B cell (primary cell): ENCODE measurements around the gene VIPR2. TPM values are rescaled to one million over a fixed set of nuclear protein-coding genes. Genes with fewer than 3 reads are reported as not detected.

Experiments
- ATAC-seq: fragments of 200-7000 bp; cut with Tn5 transposase; one replicate; pipeline ENCODE4 v1.10.0; 2021; ENCODE audit warnings: low read depth, mild to moderate bottlenecking, moderate number of reproducible peaks, moderate library complexity
- CTCF ChIA-PET: fragments of 350-600 bp; sonication (Branson Sonifier 250); formaldehyde crosslinking; loops from one replicate; lab custom pipeline; 2021; ENCODE audit warnings: antibody characterized with exemption, inconsistent platforms; lab: Charles Lee
- POLR2A ChIA-PET: fragments of 350-600 bp; sonication (Branson Sonifier 250); formaldehyde crosslinking; loops from one replicate; lab custom pipeline; 2021; ENCODE audit warnings: antibody characterized with exemption; lab: Charles Lee
- DNase-seq: peaks from one replicate; pipeline ENCODE4 v3.0.0; 2013
- H2AFZ ChIP-seq: 2 replicates; pipeline ENCODE4 v1.6.1; 2012; ENCODE audit warnings: mild to moderate bottlenecking, low read depth, low read length; ENCODE audit not compliant: insufficient read depth, poor library complexity, severe bottlenecking
- H3K27ac ChIP-seq, 2 donors: 1 replicate in 1 of 2; 2 replicates in 1 of 2; pipeline ENCODE4 v1.5.1; 2012 to 2013; ENCODE audit warnings: low read length in 2 of 2, mild to moderate bottlenecking in 2 of 2, moderate library complexity in 1 of 2
- H3K27me3 ChIP-seq, 4 experiments: fragments of 200-600 bp in 1 of 4; sonication (generic) in 1 of 4; replicated peaks in 1 of 4; 1 replicate in 2 of 4; 2 replicates in 2 of 4; pipeline versions ENCODE4 v1.6.1 to v1.7.0; 2013 to 2016; ENCODE audit warnings: low read length in 3 of 4, mild to moderate bottlenecking in 2 of 4, mixed read lengths in 1 of 4, moderate library complexity in 1 of 4; ENCODE audit not compliant: insufficient read depth in 4 of 4, control insufficient read depth in 3 of 4; ENCODE audit errors: control extremely low read depth in 1 of 4
- H3K36me3 ChIP-seq, 2 experiments: replicated peaks in 1 of 2; 1 replicate in 1 of 2; 2 replicates in 1 of 2; pipeline versions ENCODE4 v1.6.1 to v1.7.1; 2013; ENCODE audit warnings: low read length in 1 of 2; ENCODE audit not compliant: insufficient read depth in 2 of 2, control insufficient read depth in 1 of 2; ENCODE audit errors: control extremely low read depth in 1 of 2, extremely low read depth in 1 of 2
- H3K4me1 ChIP-seq, 2 donors: fragments of 200-600 bp in 1 of 2; sonication (generic) in 1 of 2; 1 replicate in 1 of 2; 2 replicates in 1 of 2; pipeline versions ENCODE4 v1.5.1 to v1.6.1; 2013 to 2017; ENCODE audit warnings: low read length in 2 of 2; ENCODE audit not compliant: control insufficient read depth in 2 of 2, insufficient read depth in 2 of 2
- H3K4me2 ChIP-seq: replicated peaks from 2 replicates; pipeline ENCODE3; 2012; ENCODE audit warnings: mild to moderate bottlenecking, low read depth, low read length; ENCODE audit not compliant: poor library complexity, severe bottlenecking
- H3K4me3 ChIP-seq, 5 experiments: fragments of 200-600 bp in 1 of 5; sonication (generic) in 1 of 5; 1 replicate in 3 of 5; 2 replicates in 2 of 5; pipeline versions ENCODE4 v1.5.1 to v1.7.0; 2011 to 2016; ENCODE audit warnings: low read length in 4 of 5, mild to moderate bottlenecking in 4 of 5, low read depth in 2 of 5, control low read depth in 1 of 5, moderate library complexity in 1 of 5; ENCODE audit not compliant: insufficient read depth in 1 of 5; ENCODE audit errors: control extremely low read depth in 1 of 5, extremely low read depth in 1 of 5
- H3K79me2 ChIP-seq: fragments of 200-600 bp; sonication (generic); one replicate; pipeline ENCODE4 v1.6.0; 2016; ENCODE audit warnings: low read length; ENCODE audit not compliant: control insufficient read depth, insufficient read depth
- H3K9ac ChIP-seq: fragments of 200-600 bp; sonication (generic); 2 replicates; pipeline ENCODE4 v1.6.1; 2017; ENCODE audit warnings: mild to moderate bottlenecking, low read length, moderate library complexity
- H3K9me3 ChIP-seq, 3 donors: one replicate each; pipeline versions ENCODE4 v1.6.1 to v1.7.1; 2013; ENCODE audit warnings: low read length in 2 of 3; ENCODE audit not compliant: control insufficient read depth in 2 of 3, insufficient read depth in 1 of 3; ENCODE audit errors: control extremely low read depth in 1 of 3
- H4K20me1 ChIP-seq: 2 replicates; pipeline ENCODE4 v1.6.0; 2012; ENCODE audit warnings: mild to moderate bottlenecking, low read length; ENCODE audit not compliant: insufficient read depth, control insufficient read depth, poor library complexity, severe bottlenecking
- H3K27ac Mint-ChIP-seq: one replicate; pipeline ENCODE4 v1.8.0; 2021; ENCODE audit warnings: mixed read lengths
- H3K27me3 Mint-ChIP-seq: one replicate; pipeline ENCODE4 v1.8.0; 2021; ENCODE audit warnings: mixed read lengths
- H3K4me1 Mint-ChIP-seq: one replicate; pipeline ENCODE4 v1.8.0; 2021; ENCODE audit warnings: mixed read lengths
- H3K4me3 Mint-ChIP-seq: one replicate; pipeline ENCODE4 v1.8.0; 2021; ENCODE audit warnings: mixed read lengths
- H3K9me3 Mint-ChIP-seq: one replicate; pipeline ENCODE4 v1.8.0; 2022; ENCODE audit warnings: mixed read lengths; ENCODE audit not compliant: insufficient read depth
- EZH2 ChIP-seq: IDR thresholded peaks from 2 replicates; pipeline ENCODE4 v1.6.1; 2012; ENCODE audit warnings: borderline replicate concordance, low read depth, mild to moderate bottlenecking, moderate library complexity, low read length; ENCODE audit not compliant: insufficient read depth, poor library complexity, severe bottlenecking
- WGBS: methylation state at CpG from one replicate; pipeline ENCODE4 v1.1.5; 2013; ENCODE audit warnings: missing lambda C conversion rate; ENCODE audit not compliant: insufficient coverage; 5-methylcytosine and 5-hydroxymethylcytosine counted together
- intact Hi-C: fragments of 100-400 bp; cut with micrococcal nuclease; formaldehyde crosslinking; loops from one replicate; pipeline ENCODE4 v1.10.0; 2022
- polyA plus RNA-seq: library from polyadenylated mRNA; depleted of rRNA; stranded (reverse); fragments of >200 nt; gene quantifications from 2 replicates; pipeline ENCODE4 v1.2.3, GENCODE V29; 2012
- total RNA-seq, 2 donors: library from RNA; stranded (reverse); fragments of 120-200 nt in 1 of 2; gene quantifications; 1 replicate in 1 of 2; 2 replicates in 1 of 2; pipeline versions ENCODE4 v1.2.3 to v1.2.4, GENCODE V29; 2013 to 2022
- TF ChIP-seq, protein P1 (sequence below): fragments of 200-600 bp; IDR thresholded peaks from one replicate; pipeline ENCODE4 v1.8.0; 2022; ENCODE audit warnings: antibody characterized with exemption, mild to moderate bottlenecking

The VIPR2 gene
- total and polyA plus RNA-seq, 2 donors (not counting 1 experiment from before 2014, with no cell fraction given), result not detected

GRCh38 chr7:159047536-159047935 is 97.1 kb downstream of the VIPR2 start:
- H3K4me1 Mint-ChIP-seq, result no peaks in the 10 kb centered on the region

GRCh38 chr7:159046300-159046699 is 98.4 kb downstream of the VIPR2 start:
- H4K20me1 ChIP-seq, result no peaks in the 10 kb centered on the region

More at GRCh38 chr7:159047536-159047935, 97.1 kb downstream of the VIPR2 start:
- Histone ChIP-seq H3K4me3 (no peak overlapping the region), H3K9me3 (peaks cover 0 to 7% (median 0%) of the 10 kb centered on the region in 3 donors), H3K9ac (no peak overlapping the region), H2AFZ (no peak overlapping the region), H3K4me1 (no peaks in the 10 kb centered on the region), H3K27me3 (no peaks in the 10 kb centered on the region), H3K36me3 (no peaks in the 10 kb centered on the region), H3K27ac (no peak overlapping the region), H3K4me2 (no peak overlapping the region), H3K79me2 (no peaks in the 10 kb centered on the region), H4K20me1 (no peaks in the 10 kb centered on the region)
- intact Hi-C loops, result no loop called here
- no peak for DNase-seq
- ChIA-PET POLR2A (no interaction called here), CTCF (no interaction called here)
- H3K9me3 Mint-ChIP-seq, result peaks cover 2% of the 10 kb centered on the region
- TF ChIP-seq, protein P1, sequence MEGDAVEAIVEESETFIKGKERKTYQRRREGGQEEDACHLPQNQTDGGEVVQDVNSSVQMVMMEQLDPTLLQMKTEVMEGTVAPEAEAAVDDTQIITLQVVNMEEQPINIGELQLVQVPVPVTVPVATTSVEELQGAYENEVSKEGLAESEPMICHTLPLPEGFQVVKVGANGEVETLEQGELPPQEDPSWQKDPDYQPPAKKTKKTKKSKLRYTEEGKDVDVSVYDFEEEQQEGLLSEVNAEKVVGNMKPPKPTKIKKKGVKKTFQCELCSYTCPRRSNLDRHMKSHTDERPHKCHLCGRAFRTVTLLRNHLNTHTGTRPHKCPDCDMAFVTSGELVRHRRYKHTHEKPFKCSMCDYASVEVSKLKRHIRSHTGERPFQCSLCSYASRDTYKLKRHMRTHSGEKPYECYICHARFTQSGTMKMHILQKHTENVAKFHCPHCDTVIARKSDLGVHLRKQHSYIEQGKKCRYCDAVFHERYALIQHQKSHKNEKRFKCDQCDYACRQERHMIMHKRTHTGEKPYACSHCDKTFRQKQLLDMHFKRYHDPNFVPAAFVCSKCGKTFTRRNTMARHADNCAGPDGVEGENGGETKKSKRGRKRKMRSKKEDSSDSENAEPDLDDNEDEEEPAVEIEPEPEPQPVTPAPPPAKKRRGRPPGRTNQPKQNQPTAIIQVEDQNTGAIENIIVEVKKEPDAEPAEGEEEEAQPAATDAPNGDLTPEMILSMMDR, result no peak
- no peak for ATAC-seq
- H3K27me3 Mint-ChIP-seq, result no peaks in the 10 kb centered on the region
- H3K4me3 Mint-ChIP-seq, result no peak overlapping the region
- H3K27ac Mint-ChIP-seq, result no peak overlapping the region
- no CpG with 5 or more reads among the region's 2 CpGs for WGBS

More at GRCh38 chr7:159046300-159046699, 98.4 kb downstream of the VIPR2 start:
- DNase-seq (no peak), ATAC-seq (no peak)
- Mint-ChIP-seq H3K4me1 (no peaks in the 10 kb centered on the region), H3K27me3 (no peaks in the 10 kb centered on the region), H3K27ac (no peak overlapping the region), H3K4me3 (no peak overlapping the region), H3K9me3 (no peaks in the 10 kb centered on the region)
- peaks cover 0 to 12% (median 0%) of the 10 kb centered on the region in 3 donors for H3K9me3 ChIP-seq
- WGBS, result 75% methylated on average over 1 of the region's 6 CpGs
- no peaks in the 10 kb centered on the region for H3K79me2 ChIP-seq
- H3K4me2 ChIP-seq, result no peak overlapping the region
- H3K36me3 ChIP-seq, result no peaks in the 10 kb centered on the region
- H2AFZ ChIP-seq, result no peak overlapping the region
- TF ChIP-seq EZH2, result no peak
- TF ChIP-seq, protein P1, result no peak
- H3K9ac ChIP-seq, result no peak overlapping the region
- H3K4me3 ChIP-seq, result no peak overlapping the region
- no peaks in the 10 kb centered on the region for H3K27me3 ChIP-seq
- intact Hi-C loops, result no loop called here
- no peak overlapping the region for H3K27ac ChIP-seq
- H3K4me1 ChIP-seq, result no peaks in the 10 kb centered on the region
- ChIA-PET CTCF (no interaction called here), POLR2A (no interaction called here)
